Activated B cell treated with CpG ODN at 0.5 μM for 24 hours (primary cell): ENCODE data around the gene CSF1. TPM values are rescaled to one million over a fixed set of nuclear protein-coding genes. Genes with fewer than 3 reads are reported as not detected.
"Not testable (repeated sequence)": the region's sequence is repeated elsewhere in the genome, so short reads cannot be mapped to it uniquely, and the experiment has no call there.

Source experiments
- ATAC-seq: fragments of 200-7000 bp; cut with Tn5 transposase; one replicate; pipeline ENCODE4 v1.10.0; 2021; ENCODE audit warnings: low read depth, mild to moderate bottlenecking, moderate library complexity
- CTCF ChIA-PET: fragments of 350-600 bp; sonication (Branson Sonifier 250); formaldehyde crosslinking; loops from one replicate; lab custom pipeline; 2021; ENCODE audit warnings: antibody characterized with exemption; lab: Charles Lee
- POLR2A ChIA-PET: fragments of 350-600 bp; sonication (Branson Sonifier 250); formaldehyde crosslinking; loops from one replicate; lab custom pipeline; 2021; ENCODE audit warnings: antibody characterized with exemption; lab: Charles Lee
- DNase-seq: peaks from one replicate; pipeline ENCODE4 v3.0.0; 2022
- H3K27ac Mint-ChIP-seq: one replicate; pipeline ENCODE4 v1.8.0; 2020; ENCODE audit warnings: mixed read lengths
- H3K27me3 Mint-ChIP-seq: one replicate; pipeline ENCODE4 v1.8.0; 2021; ENCODE audit warnings: mixed read lengths
- H3K36me3 Mint-ChIP-seq: one replicate; pipeline ENCODE4 v1.8.0; 2021; ENCODE audit warnings: low read depth, mixed read lengths
- H3K4me1 Mint-ChIP-seq: one replicate; pipeline ENCODE4 v1.8.0; 2021; ENCODE audit warnings: mixed read lengths
- H3K4me3 Mint-ChIP-seq: one replicate; pipeline ENCODE4 v1.8.0; 2020; ENCODE audit warnings: mild to moderate bottlenecking, mixed read lengths
- H3K9me3 Mint-ChIP-seq: one replicate; pipeline ENCODE4 v1.8.0; 2020; ENCODE audit warnings: mixed read lengths
- CTCF ChIP-seq: fragments of 200-600 bp; IDR thresholded peaks from one replicate; pipeline ENCODE4 v1.8.0; 2022; ENCODE audit warnings: antibody characterized with exemption, mild to moderate bottlenecking
- intact Hi-C: fragments of 100-400 bp; cut with micrococcal nuclease; formaldehyde crosslinking; loops from one replicate; pipeline ENCODE4 v1.15.1; 2024
- total RNA-seq: library from RNA; stranded (reverse); gene quantifications from 2 replicates; pipeline ENCODE4 v1.2.3, GENCODE V29; 2022

The CSF1 gene
- total RNA-seq, 1 donor from 2014 or later, result 2.0 TPM

- no peak for TF ChIP-seq CTCF
- no peak overlapping the region for H3K4me3 Mint-ChIP-seq
- no peaks in the 10 kb centered on the region for H3K36me3 Mint-ChIP-seq
- POLR2A ChIA-PET, result no interaction called here
- intact Hi-C loops, result no loop called here
- H3K4me1 Mint-ChIP-seq, result no peaks in the 10 kb centered on the region
- no peaks in the 10 kb centered on the region for H3K9me3 Mint-ChIP-seq
- CTCF ChIA-PET, result no interaction called here
- peaks cover 10% of the 10 kb centered on the region for H3K27me3 Mint-ChIP-seq
- DNase-seq (no peak), ATAC-seq (no peak)
- H3K27ac Mint-ChIP-seq, result no peak overlapping the region
These were observed 37.6 kb downstream of the CSF1 start for GRCh38 chr1:109948285-109948630.

- CTCF ChIA-PET, result no interaction called here
These were observed 39.4 kb downstream of the CSF1 start for GRCh38 chr1:109950038-109950437.

GRCh38 chr1:109950509-109950908 lies 39.9 kb downstream of the CSF1 start:
- CTCF ChIA-PET, result no interaction called here
- H3K9me3 Mint-ChIP-seq, result no peaks in the 10 kb centered on the region
- intact Hi-C loops, result no loop called here
- DNase-seq (no peak), ATAC-seq (no peak)
- peaks cover 12% of the 10 kb centered on the region for H3K27me3 Mint-ChIP-seq
- H3K4me3 Mint-ChIP-seq, result no peak overlapping the region
- POLR2A ChIA-PET, result no interaction called here
- H3K4me1 Mint-ChIP-seq, result no peaks in the 10 kb centered on the region
- H3K36me3 Mint-ChIP-seq, result no peaks in the 10 kb centered on the region
- no peak for TF ChIP-seq CTCF
- H3K27ac Mint-ChIP-seq, result no peak overlapping the region

More at GRCh38 chr1:109950038-109950437, 39.4 kb downstream of the CSF1 start:
- H3K4me1 Mint-ChIP-seq, result no peaks in the 10 kb centered on the region
- intact Hi-C loops, result no loop called here
- POLR2A ChIA-PET, result no interaction called here
- ATAC-seq (no peak), DNase-seq (no peak)
- peaks cover 8% of the 10 kb centered on the region for H3K27me3 Mint-ChIP-seq
- no peak overlapping the region for H3K27ac Mint-ChIP-seq
- no peak for TF ChIP-seq CTCF
- H3K4me3 Mint-ChIP-seq, result no peak overlapping the region
- H3K9me3 Mint-ChIP-seq, result no peaks in the 10 kb centered on the region
- no peaks in the 10 kb centered on the region for H3K36me3 Mint-ChIP-seq

- CTCF ChIA-PET, H3K36me3 Mint-ChIP-seq, H3K9me3 Mint-ChIP-seq, ATAC-seq, intact Hi-C loops, H3K4me1 Mint-ChIP-seq, DNase-seq, H3K27ac Mint-ChIP-seq, H3K4me3 Mint-ChIP-seq, POLR2A ChIA-PET, H3K27me3 Mint-ChIP-seq: not testable (repeated sequence)
These were observed 40.9 kb downstream of the CSF1 start for GRCh38 chr1:109951501-109951900.

- H3K27me3 Mint-ChIP-seq, result peaks cover 8% of the 10 kb centered on the region
- no peaks in the 10 kb centered on the region for H3K9me3 Mint-ChIP-seq
- no peak for ATAC-seq
- no peak for DNase-seq
- no peak for TF ChIP-seq CTCF
- H3K4me1 Mint-ChIP-seq, result no peaks in the 10 kb centered on the region
- CTCF ChIA-PET, result no interaction called here
- no peaks in the 10 kb centered on the region for H3K36me3 Mint-ChIP-seq
- POLR2A ChIA-PET, result no interaction called here
- intact Hi-C loops, result no loop called here
- H3K27ac Mint-ChIP-seq, result no peak overlapping the region
- H3K4me3 Mint-ChIP-seq, result no peak overlapping the region
These were observed 43.4 kb downstream of the CSF1 start for GRCh38 chr1:109954041-109954512.

- Mint-ChIP-seq H3K4me1 (no peaks in the 10 kb centered on the region), H3K4me3 (no peak overlapping the region), H3K36me3 (no peaks in the 10 kb centered on the region), H3K9me3 (no peaks in the 10 kb centered on the region), H3K27me3 (peaks cover 17% of the 10 kb centered on the region), H3K27ac (no peak overlapping the region)
- ATAC-seq (no peak), DNase-seq (no peak)
- POLR2A ChIA-PET, result no interaction called here
- TF ChIP-seq CTCF, result no peak
- CTCF ChIA-PET, result interaction anchor here (0.6 to 1.0 kb wide), 2 partner anchors 183 to 501 kb away, joined by 3 read pairs; no protein-coding TSS in a partner anchor
- intact Hi-C loops, result no loop called here
These were observed 49.0 kb downstream of the CSF1 start for GRCh38 chr1:109959632-109959973.
